PFSK-1 (cell line): ENCODE data around the gene SETBP1.

ENCODE experiments used
- FOXP2 ChIP-seq: optimal IDR thresholded peaks from 2 replicates; pipeline ENCODE3; 2011; ENCODE audit warnings: borderline replicate concordance, control low read depth, inconsistent platforms; ENCODE audit not compliant: insufficient read depth; ENCODE audit errors: extremely low read length, extremely low read depth
- POLR2AphosphoS5 ChIP-seq: IDR thresholded peaks from 2 replicates; pipeline ENCODE4 v1.6.1; 2012; ENCODE audit warnings: low read depth, mild to moderate bottlenecking, control low read depth, low read length, moderate library complexity
- SIN3A ChIP-seq: IDR thresholded peaks from 2 replicates; pipeline ENCODE4 v1.6.1; 2012; ENCODE audit warnings: mild to moderate bottlenecking, low read length, moderate library complexity, borderline replicate concordance; ENCODE audit not compliant: insufficient read depth
- TAF1 ChIP-seq: IDR thresholded peaks from 2 replicates; pipeline ENCODE4 v1.6.1; 2012; ENCODE audit warnings: low read length, control low read depth, borderline replicate concordance; ENCODE audit not compliant: insufficient read depth
- TF ChIP-seq, protein P1 (sequence below), 2 experiments: IDR thresholded peaks; 2 replicates each; pipeline versions ENCODE4 v1.6.1 to v1.8.0; 2011 to 2012; ENCODE audit warnings: low read depth in 2 of 2, low read length in 2 of 2, control low read depth in 1 of 2, inconsistent platforms in 1 of 2, mild to moderate bottlenecking in 1 of 2, moderate library complexity in 1 of 2; ENCODE audit not compliant: insufficient read depth in 1 of 2

SETBP1 gene

DNA sequence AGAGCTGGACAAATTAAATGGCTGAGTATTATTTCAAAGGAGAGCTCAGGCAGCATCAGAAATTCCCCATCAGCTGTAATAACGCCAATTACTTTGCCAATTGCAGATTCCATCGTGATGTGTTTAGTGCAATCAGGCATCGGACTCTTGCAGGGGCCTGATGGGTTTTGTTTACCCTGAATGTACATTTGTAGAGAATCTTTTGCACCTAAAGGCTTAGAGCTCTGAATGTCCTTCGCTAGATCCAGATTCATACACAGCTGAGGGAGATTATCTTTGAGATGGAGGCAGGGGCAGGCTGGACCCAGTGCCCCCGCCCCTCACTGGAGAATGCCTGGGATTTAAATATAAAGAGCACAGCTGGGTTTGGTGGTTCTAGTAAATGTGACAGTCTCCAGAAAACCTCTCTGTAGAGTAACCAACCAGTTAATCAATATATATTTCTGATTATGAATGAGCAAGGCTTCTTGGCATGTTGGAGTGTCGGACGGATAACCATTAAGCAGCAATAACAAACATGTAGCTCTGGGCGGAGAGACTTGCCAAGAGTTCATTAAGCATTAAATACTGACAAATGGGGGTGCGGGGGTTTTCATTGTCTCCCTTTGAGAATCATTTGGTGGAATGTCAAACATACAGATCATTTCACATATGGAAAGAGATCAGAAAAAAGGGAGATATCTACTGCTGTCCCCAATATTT is 200.9 kb downstream of the SETBP1 start:
- TF ChIP-seq FOXP2 (no peak), SIN3A (no peak), POLR2AphosphoS5 (no peak), TAF1 (no peak)
- TF ChIP-seq, protein P1, sequence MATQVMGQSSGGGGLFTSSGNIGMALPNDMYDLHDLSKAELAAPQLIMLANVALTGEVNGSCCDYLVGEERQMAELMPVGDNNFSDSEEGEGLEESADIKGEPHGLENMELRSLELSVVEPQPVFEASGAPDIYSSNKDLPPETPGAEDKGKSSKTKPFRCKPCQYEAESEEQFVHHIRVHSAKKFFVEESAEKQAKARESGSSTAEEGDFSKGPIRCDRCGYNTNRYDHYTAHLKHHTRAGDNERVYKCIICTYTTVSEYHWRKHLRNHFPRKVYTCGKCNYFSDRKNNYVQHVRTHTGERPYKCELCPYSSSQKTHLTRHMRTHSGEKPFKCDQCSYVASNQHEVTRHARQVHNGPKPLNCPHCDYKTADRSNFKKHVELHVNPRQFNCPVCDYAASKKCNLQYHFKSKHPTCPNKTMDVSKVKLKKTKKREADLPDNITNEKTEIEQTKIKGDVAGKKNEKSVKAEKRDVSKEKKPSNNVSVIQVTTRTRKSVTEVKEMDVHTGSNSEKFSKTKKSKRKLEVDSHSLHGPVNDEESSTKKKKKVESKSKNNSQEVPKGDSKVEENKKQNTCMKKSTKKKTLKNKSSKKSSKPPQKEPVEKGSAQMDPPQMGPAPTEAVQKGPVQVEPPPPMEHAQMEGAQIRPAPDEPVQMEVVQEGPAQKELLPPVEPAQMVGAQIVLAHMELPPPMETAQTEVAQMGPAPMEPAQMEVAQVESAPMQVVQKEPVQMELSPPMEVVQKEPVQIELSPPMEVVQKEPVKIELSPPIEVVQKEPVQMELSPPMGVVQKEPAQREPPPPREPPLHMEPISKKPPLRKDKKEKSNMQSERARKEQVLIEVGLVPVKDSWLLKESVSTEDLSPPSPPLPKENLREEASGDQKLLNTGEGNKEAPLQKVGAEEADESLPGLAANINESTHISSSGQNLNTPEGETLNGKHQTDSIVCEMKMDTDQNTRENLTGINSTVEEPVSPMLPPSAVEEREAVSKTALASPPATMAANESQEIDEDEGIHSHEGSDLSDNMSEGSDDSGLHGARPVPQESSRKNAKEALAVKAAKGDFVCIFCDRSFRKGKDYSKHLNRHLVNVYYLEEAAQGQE (IDR thresholded peaks at IDR 0.05; ENCODE audit: insufficient read depth in 1 of 2, low read depth in 2 of 2, low read length in 2 of 2), result no peak

DNA sequence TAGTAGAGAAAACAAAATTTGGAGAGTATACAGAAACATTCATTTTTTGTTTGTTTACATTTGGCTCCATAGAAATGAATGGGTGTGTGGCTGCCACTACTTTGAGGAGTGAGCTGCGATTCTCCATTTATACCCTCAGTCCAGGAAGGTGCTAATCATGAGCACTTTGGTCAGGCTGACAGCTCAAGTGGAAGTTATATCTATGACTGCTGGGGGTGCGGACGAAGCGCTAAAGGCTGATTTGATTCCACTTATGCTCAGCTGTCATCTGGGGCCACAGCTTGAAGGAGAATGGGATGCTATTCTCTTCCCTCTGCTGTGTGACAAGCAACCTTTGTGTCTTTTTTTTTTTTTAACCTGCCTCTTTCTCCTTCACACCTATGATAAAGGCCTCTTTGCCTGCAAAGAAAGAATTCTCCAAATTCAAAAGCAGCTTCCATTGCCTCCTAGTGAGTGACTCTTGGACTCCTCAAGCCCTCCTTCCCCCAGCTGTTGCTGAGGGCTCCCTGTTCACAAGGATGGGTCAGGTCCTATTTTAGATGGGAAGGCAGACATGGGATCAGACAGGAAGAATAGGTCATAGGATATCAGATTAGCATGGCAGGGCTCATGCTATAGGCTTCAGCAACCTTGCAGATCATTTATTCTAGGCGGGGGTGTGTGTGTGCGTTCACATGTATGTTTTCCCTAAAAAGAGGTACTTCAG is 201.6 kb downstream of the SETBP1 start:
- TF ChIP-seq, protein P1 (IDR thresholded peaks at IDR 0.05; ENCODE audit: insufficient read depth in 1 of 2, low read depth in 2 of 2, low read length in 2 of 2), result no peak
- TF ChIP-seq FOXP2 (no peak), POLR2AphosphoS5 (no peak), TAF1 (no peak), SIN3A (no peak)

DNA sequence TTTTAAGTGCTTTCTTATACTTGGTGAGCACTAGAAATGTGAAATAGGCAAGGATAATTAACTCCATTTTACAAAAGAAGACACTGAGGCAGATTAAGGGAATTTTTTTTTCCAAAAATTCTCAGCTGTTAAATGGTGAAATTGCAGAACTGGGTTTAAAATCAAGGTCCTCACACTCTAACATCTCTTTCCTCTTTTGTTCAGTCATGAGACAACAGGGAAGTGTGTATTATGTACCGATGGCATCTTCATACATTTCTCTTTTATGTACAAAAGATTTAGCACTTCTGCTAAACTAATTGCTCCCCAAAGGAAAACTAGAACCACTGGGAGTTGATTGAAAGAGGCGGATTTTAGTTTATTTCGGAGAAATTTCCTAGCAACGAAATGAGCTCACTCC is 203.0 kb downstream of the SETBP1 start:
- TF ChIP-seq TAF1 (no peak), POLR2AphosphoS5 (no peak), SIN3A (no peak), FOXP2 (no peak)
- TF ChIP-seq, protein P1 (IDR thresholded peaks at IDR 0.05; ENCODE audit: insufficient read depth in 1 of 2, low read depth in 2 of 2, low read length in 2 of 2), result no peak

DNA sequence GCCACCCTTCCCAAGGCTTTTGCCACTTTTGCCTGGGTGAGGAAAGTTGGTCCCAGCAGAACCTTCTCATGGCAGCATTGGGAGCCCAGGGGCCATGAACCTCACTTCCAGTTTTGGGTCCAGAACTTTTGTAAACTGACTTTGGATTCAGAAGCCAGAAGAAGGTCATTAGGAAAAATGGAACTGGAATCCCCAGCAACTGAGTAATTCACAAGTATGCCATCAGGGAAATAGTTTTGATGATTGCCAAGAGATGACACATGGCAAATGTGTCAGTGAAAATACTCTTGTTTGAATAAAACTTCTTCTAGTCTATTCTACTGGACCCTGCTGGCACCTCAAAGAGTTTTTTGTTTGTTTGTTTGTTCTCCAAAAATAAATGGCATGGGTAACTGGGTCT is 203.7 kb downstream of the SETBP1 start:
- TF ChIP-seq FOXP2 (no peak), SIN3A (no peak), POLR2AphosphoS5 (no peak), TAF1 (no peak)
- TF ChIP-seq, protein P1 (IDR thresholded peaks at IDR 0.05; ENCODE audit: insufficient read depth in 1 of 2, low read depth in 2 of 2, low read length in 2 of 2), result no peak
